ENCODE data around the gene STAB1.

Gene STAB1

GRCh38 chr3:52473026-52473425 lies 22.1 kb upstream of the STAB1 start:
- H3K4me3 ChIP-seq (ENCODE audit: low read depth, low read length) = no peak overlapping the region
- TF ChIP-seq CTCF (IDR thresholded peaks at IDR 0.05; ENCODE audit: insufficient read depth, low read depth, low read length, missing control alignments) = no peak
- DNase-seq (ENCODE audit: low read depth) = no peak

GRCh38 chr3:52477076-52477795 lies 17.9 kb upstream of the STAB1 start:
- no peak overlapping the region for H3K4me3 ChIP-seq (ENCODE audit: low read depth, low read length)
- no peak for DNase-seq (ENCODE audit: low read depth)
- TF ChIP-seq CTCF (IDR thresholded peaks at IDR 0.05; ENCODE audit: insufficient read depth, low read depth, low read length, missing control alignments) = no peak

GRCh38 chr3:52477796-52478095 lies 17.4 kb upstream of the STAB1 start:
- no peak overlapping the region for H3K4me3 ChIP-seq (ENCODE audit: low read depth, low read length)
- DNase-seq (ENCODE audit: low read depth) = no peak
- TF ChIP-seq CTCF (IDR thresholded peaks at IDR 0.05; ENCODE audit: insufficient read depth, low read depth, low read length, missing control alignments) = no peak

- no peak overlapping the region for H3K4me3 ChIP-seq (ENCODE audit: low read depth, low read length)
- no peak for TF ChIP-seq CTCF (IDR thresholded peaks at IDR 0.05; ENCODE audit: insufficient read depth, low read depth, low read length, missing control alignments)
- DNase-seq (ENCODE audit: low read depth) = no peak
These were observed 15.9 kb upstream of the STAB1 start for GRCh38 chr3:52479037-52479876.

GRCh38 chr3:52479877-52480575 lies 15.1 kb upstream of the STAB1 start:
- H3K4me3 ChIP-seq (ENCODE audit: low read depth, low read length) = no peak overlapping the region
- TF ChIP-seq CTCF (IDR thresholded peaks at IDR 0.05; ENCODE audit: insufficient read depth, low read depth, low read length, missing control alignments) = no peak
- DNase-seq (ENCODE audit: low read depth) = no peak

- no peak for DNase-seq (ENCODE audit: low read depth)
- no peak overlapping the region for H3K4me3 ChIP-seq (ENCODE audit: low read depth, low read length)
- TF ChIP-seq CTCF (IDR thresholded peaks at IDR 0.05; ENCODE audit: insufficient read depth, low read depth, low read length, missing control alignments) = no peak
These were observed 14.1 kb upstream of the STAB1 start for GRCh38 chr3:52480768-52481715.
